ENCODE measurements around the gene KCNE1.
A peak's percentile ranks its signal among the peaks of the same experiment; 100 is the strongest.
"Not testable (repeated sequence)": the region's sequence is repeated elsewhere in the genome, so short reads cannot be mapped to it uniquely, and the experiment has no call there.

Gene KCNE1

DNA sequence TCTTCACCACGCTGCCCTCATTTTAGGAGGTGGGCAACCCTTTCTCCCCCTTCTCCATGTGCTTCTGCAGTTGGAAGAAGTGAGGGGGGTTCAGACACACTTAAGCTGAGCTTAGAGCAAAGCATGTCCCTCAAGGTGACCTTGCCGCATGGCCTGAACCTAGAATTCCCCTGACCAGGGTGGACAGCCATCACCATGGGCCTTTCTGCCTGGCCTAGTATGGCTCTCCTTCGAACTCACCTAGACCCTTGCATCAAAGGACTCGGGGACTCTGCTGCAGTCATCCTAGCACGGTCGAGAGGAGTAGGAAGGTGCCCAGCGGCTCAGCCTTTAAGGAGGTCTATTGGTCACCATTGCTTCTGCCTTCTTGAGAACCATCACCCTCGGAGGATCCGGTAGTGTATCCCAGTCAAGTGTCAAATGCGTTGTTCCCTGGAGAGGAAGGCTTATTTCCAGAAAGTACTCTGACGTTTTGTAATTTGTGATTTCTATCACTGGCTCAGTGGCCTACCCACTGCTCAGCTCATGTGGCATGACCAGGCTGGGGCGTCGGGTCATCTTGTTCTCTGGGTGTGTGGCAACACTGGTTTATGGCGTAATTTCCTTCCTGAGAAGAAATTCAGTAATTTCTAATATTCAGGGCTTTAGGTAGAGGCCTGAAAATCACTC lies at the start of gene KCNE1:
Gene KCNE1 (minus strand): TSS at position 424 of the 669 bp plus-strand sequence. CDS start 62,576 bp downstream, outside the sequence.
- DNase-seq: no peak

DNA sequence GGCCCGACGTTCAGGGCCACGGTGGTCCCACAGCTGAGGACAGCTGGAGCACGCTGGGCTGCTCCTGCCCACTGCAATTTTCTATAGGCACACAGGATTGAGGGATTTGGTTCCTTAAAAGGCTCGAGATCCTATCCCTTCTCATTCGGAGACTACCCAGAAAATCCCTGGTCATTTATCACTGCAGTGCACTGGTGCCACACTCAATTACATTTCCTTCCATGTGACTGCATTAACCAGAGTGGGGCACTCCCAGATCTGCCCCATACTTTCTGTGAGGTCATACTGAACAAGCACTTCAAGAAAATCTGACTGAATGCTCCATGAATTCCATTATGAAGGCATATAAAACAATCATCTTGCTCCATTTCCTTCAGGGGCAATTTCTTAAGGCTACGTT lies 49.8 kb upstream of the KCNE1 start:
- no peak for DNase-seq

DNA sequence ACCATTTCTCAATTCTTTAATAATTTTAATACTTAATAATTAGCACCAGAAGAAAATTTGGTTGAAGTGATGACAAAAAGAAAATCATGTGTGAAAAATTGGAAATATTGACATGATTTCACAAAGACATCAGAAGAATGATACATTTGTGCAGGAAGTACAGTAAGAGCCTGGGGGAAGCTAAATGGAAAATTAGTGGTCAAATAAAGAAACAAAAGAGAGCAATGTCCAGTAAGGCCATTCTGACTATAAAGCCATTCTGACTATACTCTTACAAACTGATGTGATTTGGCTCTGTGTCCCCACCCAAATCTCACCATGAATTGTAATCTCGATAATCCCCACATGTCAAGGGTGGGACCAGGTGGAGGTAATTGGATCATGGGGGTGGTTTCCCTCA lies 48.6 kb upstream of the KCNE1 start:
- no peak for DNase-seq

DNA sequence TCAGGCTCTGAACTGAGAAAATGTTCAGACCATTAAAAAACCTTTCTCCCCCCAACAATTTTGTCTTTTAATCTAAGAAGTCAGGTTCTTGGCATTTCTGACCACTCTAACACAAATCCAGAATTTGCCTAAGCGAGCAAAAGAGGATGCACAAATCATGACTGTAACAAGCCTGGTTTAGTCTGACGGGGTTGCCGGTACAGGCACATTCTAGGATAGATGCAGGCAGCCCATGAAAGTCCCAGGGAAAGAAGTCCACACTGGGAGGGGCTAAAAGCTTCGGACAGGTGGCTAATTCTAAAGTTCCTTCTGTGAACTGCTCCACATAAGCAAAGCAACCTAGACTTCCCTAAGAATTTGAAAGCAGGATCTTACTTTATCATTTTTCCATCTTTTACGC lies 48.0 kb upstream of the KCNE1 start:
- DNase-seq: no peak

DNA sequence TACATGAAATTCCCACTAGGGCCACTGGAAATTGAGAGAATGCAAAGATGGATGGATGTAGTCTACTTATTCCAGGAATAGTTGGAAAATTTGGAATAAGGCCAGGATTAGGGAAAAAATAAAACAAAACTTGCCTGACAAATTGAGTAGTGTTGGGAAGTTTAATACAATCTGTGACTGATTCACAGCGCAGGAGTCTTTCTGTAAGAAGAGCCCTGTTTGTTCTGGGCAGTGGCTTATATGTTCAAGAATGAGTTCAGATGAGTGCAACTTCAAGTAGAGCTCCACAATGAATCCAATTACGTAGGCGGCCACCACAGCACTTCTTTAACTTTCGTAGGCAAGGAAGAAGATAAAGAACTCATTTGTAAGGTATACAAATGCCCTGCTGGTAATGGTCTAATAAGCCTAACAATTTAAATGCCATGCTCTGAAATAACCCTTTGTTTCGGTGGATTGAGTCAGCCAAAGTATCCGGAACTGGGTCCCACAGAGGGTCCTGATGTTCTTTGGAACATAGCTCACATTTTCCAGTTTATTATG lies 47.1 kb upstream of the KCNE1 start:
- no peak for DNase-seq

DNA sequence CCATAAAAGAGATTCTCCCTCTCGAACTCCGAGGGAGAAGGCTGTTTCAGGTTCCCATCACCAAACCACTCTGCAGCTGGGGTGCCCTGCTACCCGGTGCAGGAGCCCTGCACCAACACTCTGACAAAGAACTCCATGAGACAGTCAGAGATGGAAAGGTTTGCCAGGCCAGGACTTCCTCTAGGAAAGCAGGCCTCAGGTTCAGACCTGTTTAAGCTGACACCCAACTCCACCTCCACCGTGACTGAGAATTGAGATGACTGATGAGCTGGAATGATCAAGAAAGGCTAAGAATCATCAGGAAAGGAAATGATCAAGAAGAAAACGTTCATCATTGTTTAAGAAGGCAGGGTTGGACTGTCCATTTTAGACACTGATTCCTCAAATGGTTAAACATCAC lies 46.2 kb upstream of the KCNE1 start:
- no peak for DNase-seq

DNA sequence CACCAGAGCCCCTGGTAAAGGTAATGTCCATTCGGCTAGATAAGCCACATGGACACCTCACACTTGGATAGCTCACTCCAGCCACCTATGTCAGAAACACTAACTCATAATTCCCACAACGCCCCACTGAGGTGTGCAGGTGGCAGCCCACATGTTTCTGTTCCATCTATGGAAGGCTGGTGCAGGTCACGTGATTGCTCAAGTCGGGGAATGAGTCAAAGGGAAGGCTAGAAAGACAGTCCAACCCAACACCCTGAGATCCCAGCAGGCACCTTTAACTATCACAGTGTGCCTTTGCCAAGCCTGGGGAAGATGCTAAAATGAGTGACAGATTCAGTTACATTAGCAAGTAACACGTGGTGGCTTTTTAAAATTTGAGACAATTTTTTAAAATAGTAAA lies 45.3 kb upstream of the KCNE1 start:
- no peak for DNase-seq

DNA sequence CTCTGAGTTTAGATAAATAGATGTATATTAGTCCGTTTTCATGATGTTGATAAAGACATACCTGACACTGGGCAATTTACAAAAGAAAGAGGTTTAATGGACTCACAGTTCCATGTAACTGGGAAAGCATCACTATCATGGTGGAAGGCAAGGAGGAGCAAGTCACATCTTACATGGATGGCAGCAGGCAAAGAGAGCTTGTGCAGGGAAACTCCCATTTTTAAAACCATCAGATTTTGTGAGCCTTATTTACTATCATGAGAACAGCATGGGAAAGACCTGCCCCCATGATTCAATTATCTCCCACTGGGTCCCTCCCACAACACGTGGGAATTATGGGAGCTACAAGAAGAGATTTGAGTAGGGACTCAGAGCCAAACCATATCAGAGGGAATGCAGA lies 42.7 kb upstream of the KCNE1 start:
- not testable (repeated sequence) for DNase-seq

DNA sequence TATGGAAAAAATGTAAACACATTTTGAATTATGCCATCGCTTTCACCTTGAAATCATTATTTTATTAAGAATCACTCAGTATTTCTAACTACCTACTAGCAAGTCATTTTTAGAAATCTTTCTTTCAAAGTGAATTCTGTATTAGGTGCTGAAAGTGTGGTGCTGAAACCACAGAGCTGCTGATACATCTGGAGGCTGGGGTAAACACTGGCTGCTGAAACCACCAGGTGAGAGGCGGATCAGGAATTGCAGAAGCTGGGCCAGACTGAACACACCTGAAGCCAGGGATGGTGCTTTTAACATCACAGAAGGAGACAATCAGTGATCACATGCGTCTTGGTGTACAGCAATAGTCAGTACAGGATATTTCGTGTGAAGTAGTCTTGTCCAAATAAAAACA lies 42.2 kb upstream of the KCNE1 start:
- no peak for DNase-seq

DNA sequence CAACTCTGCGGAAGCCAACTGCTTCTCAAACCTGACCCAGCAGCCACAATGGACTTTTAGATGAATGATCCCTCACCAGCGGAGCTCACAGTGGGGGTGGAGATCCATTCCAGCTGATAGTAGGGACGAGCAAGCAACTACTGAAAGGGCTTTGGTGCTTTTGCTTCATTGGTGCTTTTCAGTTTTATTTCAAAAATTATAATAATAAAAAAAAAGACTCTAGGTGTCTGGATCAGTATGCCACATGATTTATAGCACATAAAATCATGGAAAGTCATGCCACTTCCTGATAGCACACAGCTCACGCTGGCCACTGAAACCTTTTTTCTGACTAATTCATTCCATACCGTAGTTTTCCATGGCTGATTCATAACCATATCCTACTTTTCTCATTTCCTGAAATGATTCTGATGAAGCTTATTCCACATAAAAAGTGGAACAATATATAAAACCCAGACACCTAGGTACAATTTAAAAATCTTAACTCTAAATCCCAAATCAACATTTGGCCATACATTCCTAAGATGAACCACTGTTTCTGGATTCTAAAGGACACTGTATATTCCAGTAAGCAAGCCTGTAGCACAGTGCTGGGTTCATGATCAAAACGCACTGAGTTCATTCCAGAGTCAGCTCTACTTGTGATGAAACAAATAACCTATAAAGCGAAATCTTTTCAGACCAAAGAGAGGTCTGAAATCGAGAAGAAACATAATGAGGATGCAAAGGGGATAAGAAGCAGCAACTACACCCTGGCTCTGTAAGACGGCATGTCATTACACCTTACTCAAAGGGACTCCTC lies 41.3 kb upstream of the KCNE1 start:
- DNase-seq: no peak

DNA sequence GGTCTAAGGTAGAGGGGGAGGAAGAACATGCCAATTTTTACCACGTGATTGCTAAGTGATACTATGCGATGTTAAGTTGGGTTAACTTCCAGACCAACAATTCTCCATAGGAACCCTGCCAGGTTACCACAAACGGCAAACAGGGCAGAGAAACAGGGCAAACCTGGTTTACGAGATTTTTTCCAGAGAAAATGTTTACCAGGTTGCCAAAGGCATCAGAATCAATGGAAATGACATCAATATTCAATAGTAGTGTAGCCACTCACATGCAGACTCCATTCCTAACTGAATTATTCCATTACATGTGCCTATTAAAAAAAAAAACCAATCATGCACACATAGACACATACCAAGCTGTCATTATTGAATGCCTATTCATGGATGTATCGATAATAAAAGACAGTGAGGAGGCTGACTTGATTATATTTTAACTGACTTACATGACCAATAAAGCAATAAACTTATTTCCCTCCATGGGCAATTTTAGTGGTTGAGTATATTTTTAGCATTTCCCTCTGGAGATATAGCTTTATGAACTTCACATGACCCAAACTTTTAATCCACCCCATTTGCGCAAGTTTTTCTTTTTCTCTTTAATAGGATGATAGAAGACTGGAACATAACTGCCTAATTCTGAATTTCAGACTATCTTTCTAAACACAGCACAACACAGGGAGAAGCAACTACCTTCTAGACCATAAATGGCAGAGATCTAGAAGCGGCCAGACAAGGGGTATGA lies 40.5 kb upstream of the KCNE1 start:
- no peak for DNase-seq

DNA sequence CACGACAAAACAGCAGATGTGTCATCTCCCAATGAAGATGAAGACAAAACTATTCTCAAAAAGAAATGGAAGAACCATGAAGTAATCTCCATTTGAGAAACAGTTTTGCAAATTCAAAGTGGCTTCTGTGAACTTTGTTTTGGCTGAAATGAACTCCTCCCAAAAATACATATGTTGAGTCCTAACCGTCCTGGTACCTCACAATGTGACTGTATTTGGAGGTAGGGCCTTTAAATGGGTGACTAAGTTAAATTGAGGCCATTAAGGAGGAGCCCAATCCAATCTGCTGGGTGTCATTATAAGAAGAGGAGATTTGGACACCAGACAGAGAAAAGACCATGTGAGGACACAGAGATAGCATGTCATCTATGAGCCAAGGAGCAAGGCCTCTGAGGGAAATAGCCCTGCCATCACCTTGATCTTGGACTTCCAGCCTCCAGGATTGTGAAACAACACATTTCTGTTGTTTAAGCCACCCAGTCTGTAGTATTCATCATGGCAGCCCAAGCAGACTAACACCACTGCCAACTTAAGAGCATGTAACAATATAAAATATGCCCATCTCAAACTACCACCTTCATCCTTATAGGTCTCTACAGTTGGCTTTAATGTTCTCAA lies 38.3 kb upstream of the KCNE1 start:
- DNase-seq: no peak

DNA sequence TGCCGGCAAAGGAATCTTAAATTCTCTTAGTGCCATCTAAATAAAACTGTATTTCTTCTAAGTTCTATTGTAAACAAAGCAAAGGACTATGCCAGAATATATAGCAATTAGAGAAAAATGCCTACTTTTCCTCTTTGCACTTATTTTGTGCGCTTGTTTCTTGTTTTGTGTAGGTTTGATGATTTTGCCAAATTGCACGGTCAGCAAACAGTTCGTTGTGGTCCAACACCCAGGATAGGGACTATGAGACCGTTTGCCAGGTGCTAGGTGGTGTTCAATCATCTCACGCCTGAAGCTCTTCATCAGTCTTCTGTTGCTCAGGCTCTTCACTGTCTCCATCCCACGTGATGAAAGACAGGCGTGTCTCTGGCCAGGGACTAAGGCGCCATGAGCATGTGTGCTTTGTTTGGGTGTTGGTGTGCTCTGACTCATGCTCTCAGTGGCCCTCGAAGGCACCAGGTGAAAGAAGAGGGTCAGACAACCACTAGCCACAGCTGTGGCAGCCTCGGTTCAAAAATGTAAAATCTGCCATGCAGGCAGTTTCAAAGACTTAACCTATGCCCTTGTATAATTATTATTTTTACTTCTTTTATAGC lies 36.9 kb upstream of the KCNE1 start:
- DNase-seq: peak; percentile 54

DNA sequence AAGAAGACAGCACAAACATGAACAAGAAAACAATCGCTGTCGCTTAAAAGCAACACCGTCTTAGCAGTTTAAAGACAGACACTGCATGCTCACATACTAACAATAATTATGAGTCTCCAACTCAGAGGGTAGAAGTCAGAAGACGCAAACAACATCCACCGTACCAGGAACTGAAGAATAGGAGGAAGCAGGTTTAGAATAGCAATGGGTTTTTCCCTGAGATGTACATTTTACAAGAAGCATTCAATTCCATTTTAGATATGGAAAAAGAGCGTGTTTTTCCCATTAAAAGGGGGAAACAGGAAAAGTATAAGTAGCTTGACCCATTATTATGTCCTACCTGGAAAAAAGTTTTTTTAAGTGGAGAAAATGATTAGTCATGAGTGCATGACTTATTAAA lies 34.5 kb upstream of the KCNE1 start:
- no peak for DNase-seq

DNA sequence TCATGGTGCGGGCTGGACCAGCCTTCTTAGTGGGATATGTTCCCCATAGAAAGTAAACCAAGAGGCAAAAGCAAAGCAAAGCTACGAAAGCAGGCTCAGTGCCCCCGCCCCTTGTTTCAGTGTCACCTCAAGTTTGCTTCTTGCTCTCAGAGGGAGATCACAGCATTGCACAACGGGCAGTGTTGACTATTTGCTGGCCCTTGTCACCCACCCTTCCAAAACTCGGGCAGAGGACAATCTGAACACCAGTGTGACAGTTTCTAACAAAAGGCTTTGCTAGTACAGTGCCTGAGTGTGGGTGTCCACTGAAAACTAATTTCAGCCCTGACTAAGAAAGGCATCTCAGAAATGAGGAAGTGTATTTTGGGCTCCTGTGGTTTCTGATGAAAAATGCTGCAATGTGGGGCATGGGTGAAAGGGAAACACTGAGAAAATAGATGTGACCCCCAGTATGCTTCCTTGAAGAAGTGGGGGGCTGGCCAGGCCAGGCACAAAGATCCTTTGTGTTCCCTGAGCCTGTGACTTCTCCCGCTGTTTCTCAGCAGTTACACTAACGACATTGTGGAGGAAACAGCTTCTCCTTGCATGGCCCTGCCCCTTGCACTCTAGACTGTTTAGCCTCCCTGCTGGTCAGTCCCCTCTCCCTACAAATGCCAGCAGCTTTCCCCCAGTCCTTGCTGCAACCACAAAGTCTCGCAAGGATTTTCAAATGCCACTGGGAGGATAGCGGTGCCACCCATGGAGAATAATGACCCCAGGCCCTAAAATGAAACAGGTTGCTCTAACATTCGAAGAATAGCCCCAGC lies 33.3 kb upstream of the KCNE1 start:
- DNase-seq: no peak

DNA sequence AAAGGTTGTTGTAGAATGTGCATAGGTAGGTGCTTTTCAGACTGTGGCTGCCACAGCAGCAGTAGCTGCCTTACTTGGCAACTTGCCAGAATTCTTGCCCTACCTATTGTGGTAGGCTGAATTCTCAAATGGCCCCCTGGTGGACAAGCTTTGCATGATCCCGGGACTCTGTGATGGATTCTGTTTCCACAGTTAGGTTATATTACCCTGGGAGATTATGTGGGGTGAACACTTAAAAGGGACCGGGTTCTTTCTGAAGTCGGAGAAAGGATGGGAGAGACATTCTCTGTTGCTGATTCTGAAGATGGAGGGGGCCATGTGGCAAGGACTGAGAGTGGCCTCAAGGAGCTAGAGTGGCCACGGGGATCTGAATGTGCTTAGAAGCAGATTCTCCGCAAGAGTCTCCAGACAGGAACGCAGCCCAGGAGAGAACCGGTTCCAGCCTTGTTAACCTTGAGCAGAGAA lies 32.1 kb upstream of the KCNE1 start:
- DNase-seq: peak; percentile 79

DNA sequence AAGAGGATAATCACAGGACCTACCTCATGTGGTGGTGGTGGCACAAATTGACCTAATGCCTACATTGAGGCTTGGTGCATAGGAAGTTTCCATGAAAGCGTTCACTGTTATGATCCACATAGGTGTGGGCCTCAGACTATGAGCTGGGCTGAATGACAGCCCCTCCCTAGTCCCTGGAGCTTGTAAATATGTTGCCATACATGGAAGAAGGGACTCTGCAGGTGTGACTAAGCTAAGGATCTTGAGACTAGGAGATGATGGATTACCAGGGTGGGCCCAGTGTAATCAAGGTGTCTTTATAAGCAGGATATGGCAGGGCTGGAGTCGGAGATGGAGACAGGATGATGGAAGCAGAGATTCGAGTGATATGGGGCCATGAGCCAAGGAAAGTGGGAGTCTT lies 31.0 kb upstream of the KCNE1 start:
- DNase-seq: no peak

DNA sequence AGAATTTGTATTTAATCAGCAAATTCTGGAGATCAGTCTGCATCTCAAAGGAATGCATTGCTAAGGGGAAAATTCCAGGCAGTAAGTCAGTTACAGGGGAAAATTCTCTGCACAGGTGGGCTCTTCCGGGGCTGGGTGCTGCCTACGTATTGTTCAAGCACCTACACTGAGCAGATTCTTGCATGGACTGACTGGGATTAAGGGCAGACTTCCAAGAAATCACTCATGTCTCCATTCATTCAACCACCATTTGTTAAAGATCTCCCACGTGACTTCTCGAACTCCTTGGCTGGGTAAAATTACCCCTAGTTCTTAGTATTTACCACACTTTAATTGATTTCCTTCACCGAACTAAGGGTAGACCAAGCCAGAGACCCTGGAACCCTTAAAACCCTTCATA lies 28.2 kb upstream of the KCNE1 start:
- no peak for DNase-seq

DNA sequence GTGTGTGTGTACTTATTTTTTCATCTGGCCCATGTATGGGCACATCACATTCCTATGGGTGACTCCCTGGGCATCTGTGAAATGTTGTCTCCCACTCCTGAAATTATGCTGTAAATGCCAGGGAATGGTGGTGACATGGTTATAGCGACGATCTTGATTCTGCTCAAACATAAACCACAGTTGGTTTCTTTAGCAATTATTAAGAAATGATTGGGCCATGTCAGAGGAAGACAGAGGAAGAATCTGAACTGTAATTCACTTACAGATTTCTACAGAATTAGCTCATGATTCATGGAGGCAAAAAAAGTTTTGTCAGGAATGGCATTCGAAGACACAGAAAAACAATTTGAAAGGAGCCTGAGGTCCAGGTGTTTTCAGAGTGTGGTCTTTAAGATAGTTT lies 25.8 kb upstream of the KCNE1 start:
- no peak for DNase-seq

DNA sequence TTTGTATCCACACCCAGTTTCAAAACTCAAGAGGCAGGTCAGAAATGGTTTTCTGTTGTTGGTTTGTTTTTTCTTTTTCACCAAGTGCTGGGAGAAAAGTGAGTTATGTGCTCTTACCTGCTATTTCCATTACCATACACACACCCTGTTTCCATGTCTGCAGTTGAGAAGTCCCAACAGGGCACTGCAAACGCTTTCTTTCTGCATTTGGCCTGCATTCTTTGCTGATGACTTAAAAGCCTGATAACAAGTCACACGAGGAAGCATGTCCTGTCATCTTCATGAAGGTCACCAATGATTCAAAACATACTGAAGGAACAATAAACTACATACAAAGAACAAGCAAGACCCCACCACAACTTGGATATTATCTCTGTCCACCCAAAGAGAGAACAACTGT lies 24.8 kb upstream of the KCNE1 start:
- DNase-seq: no peak

DNA sequence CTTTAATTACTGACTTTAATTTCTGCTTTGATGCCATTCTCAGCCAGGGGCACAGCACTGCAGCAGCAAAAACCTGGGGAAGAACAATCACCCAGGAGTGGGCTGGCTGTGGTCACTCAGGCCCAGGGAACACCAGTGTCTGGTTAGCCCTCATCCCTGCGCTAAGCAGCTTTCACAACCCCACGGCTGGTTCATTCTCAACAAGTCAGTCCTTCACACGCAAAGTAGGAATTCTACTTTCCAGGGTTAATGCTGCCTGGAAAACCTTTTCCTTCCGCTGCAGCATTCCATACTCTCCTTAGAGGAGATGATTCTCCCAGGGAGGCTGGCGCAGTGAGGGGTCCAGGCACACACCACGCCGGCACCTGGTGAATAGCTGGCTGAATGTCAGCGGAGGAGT lies 24.3 kb upstream of the KCNE1 start:
- DNase-seq: no peak

DNA sequence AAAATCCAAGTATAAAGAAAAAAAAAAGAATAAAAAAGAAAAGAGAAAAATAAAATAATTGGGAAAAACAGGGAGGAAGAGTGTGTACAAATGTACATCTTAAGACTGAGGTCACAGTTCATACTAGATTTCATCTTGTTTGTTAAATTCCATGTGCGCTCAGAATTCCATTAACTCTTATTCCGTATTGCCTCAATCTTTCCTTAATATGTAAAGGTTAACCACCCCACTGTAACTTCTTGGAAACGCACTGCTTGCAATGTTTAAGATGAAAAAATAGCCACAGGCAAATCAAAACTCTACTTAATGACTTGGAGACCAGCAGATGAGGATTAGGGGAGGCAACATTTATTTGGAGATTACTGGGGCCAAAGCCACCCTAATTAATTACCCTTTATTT lies 23.9 kb upstream of the KCNE1 start:
- DNase-seq: no peak
